IPS-NIHi7 (cell line): ENCODE data around the gene RNLS.

Experiments used
- DNase-seq: peaks from one replicate; pipeline ENCODE4 v3.0.0; 2012; ENCODE audit warnings: mixed read lengths; ENCODE audit errors: extremely low spot score

Gene RNLS

DNA sequence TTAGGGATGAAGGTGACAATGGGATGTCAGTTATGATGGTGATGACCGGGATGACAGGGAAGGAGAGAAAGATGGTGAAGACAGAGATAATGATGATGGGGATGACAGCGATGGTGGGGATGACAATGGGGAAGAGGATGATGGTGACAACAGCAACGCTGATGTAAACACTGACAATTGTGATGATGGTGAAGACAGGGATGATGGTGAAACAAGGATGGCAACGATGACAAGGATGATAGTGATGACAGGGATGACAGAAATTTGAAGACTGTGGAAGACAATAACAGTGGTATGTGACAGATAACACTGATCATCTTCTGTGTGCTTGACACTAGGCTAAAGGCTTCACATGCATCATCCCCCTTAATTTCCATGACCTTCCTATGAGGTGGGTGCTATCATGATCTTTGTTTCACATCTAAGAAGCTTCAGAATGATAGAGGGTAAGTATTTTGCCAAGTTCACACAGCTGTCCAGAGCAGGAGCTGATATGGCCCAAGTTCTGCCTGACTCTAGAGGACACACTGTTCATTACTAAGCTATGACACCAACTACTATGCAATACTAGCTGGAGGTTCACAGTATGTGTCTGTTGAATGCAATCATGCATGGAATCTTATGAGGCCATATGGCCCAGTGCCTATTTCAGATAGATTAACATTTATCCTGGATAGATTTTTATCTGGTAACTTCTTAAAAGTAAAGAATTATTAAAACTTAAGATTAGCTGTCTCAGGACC lies 105.6 kb downstream of the RNLS start:
- DNase-seq: no peak

DNA sequence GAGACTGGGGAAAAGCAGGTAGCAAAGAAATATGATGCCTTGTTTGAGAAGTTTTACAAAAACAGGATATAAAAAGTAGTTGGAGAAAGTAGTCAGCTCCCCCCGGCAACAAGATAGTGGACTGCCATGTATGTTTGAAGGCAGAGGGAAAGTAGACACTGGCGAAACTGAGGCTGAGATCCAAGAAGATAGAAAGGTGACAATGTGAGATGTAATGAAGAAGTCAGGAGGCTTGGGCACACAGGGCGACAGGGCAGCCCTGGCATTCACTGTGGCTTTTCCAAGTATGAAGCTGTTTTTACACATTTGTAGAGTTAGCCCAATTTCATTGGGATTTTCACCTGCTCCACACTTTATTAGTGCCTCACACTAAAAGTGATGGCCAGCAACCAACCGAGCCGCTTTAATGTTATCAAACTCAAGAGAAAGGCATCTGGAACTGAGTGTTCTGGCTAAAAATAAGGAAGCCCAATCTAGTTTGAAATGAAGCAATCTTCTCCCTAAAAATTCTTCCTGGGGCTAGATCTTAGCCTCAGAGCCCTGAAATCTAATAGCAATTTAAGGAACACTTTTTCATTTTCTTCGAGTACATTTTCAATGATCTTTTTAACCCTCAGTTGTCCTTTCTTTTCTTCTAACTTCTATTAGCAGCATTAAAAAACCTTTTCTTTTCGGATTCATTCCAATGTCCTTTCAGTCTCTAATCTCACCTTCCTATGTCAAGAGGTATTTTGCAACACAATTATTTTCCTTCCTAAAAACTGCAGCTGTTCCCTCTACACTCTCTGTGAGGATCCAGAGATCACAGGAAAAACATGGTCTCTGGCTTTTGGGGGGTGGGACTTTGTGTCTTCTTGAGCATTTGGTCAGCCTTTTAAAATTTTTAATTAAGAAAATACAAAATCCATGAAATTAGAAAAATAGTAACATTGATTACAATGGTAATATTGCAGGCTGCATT lies 108.0 kb downstream of the RNLS start:
- DNase-seq: no peak

DNA sequence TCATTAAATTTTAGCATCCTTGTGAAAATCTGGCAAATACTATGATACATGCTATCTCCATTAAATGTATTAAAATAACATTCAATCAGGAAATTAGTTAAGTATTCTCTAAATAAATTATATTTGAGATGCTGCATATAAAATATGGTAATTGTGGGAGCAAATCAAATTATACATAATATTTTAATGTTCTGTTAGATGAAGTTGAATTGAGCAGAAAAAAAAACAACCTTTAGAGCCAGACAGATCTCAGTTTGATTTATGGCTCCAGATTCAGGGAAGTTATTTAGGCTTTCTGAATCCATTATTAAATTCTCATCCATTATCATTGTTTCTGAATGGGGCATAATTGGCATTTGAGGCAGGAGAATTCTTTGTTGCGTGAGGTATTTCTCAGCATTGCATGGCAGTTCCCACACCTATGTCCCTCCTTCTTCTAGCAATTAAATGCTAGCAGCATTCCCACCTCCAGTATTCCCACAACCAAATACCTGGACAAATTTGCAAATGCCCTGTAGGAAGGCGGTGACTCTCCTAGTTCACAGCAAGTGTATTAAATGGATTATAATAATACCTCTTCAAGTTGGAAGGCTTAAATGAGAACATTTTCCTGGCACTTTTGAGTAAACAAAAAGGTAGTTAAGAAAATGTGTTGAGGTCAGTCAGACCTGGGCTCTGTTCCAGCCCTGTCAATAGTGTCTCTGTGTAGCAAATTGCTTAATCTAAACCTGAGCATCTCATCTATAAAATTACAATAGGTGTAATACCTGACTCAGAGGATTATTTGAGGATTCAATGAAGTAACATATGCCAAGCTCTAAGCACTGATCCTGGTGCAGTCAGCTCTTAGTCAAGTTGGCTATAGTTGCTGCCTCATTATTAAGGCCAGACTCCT lies 108.9 kb downstream of the RNLS start:
- DNase-seq: no peak

DNA sequence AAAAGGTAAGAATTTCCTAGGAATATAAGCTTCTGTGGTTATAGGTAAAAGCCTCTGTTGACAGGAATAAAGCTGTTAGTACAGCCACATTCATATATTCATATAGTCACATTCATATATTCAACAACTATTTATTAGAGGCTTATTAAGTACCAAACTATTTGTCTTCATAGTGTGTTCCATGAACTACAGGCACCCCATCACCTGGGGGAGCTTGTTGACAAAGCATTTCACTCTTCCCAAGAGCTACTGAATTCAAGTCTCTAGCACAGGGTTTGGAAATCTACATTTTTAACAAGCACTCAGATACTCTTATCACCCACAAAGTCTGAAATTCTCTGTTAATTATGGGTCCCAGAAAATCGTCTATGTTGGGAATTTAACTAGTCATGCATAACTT lies 110.6 kb downstream of the RNLS start:
- DNase-seq: no peak

DNA sequence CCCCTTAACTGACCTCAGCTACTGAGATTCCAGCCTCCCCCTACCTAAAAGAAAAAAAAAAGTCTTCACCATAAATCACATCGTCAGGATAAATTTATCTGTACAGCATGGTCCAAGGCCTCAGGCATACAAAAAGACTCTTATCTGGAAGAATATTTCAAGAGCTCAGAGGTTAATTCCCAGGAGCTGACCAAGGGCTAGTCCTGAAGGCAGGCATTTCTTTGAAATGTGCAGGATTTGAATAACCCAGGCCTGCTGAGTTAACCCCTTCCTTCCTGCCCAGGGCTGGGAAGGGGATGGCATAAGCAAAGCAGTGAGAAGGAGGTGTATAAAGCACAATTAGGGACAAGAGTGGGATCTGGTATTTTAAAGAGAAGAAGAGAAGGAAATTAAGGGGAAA lies 111.2 kb downstream of the RNLS start:
- no peak for DNase-seq

DNA sequence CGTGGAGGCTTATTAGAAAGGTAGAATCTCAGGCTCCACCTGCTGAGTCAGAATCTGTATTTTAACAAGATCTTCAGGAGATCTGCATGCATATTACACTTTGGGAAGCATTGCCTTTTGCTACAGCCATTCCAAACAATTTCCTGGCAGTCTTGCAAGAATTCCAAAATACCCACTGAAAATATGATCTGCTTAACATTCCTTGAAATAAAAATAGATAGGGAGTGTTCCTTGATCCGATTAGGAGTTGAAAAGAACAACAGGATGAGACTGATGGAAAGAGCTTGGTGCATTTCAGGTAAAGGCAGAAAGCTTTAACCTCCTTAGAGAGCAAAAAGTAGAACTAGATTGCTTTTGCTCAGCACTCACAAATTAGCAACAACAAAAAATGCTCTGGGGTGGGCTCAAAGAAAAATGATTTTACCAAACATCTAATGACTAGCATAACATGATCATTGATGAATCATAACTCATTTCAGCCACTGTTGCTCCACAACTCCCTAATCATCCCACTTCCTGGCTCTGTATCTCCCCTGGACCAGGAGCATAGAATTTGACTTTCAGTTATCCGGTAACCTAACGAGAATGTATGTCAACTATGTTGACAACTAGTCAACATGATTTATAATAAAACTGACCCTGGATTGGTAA lies 115.2 kb downstream of the RNLS start:
- DNase-seq: no peak

DNA sequence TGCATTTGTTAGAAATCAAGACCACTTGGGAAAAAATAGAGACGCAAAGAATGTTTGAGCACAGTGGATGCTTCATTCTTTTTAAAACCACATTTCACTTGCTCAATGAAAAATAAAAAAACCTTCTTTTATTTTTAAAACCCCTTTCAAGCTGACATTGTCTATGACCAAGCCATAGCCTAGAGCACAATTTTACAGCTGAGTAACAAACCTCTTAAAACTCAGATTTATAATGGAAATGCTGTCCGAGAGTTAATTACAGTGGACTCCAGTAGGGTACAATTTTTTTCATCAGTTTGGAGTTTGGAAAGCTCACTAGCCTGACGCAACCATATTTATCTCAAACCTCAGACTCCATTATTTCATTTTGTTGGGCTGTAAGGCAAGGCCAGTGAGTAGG lies 116.3 kb downstream of the RNLS start:
- DNase-seq: no peak

DNA sequence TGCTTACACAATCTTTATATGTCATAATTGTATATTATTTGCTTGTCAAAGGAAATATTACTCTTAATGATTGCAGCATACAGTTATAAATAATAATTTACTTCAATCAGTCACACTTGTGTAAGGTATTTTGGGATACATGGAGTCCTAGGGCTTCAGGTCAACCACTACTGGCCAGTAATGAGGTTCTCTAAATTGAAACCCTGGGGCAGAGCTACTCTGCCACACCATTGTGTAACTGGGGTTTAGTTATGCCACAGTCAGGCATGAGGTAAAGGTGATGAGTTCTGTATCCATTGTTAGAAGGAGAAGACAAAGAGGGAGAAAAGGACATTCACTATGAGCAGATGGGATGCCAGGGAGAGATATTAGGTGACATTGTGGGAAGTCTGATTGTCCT lies 117.4 kb downstream of the RNLS start:
- no peak for DNase-seq

DNA sequence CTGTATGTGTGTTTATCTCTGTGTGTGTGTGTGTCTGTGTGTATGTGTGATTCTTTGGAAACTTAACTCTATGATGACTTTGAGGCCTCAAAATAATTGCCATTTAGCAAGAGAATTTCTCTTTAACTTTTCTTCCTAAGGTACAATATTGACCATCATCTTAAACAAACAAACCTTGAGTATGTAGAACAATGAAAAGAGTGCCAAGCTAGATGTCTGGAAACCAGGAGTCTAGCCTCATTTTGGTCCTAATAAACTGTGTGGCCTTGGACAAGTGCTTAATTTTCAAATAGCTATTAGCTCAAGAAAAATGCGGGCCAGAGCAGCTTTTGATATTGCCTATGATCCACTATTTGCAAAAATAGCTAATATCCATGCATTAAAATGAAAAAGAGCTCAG lies 119.3 kb downstream of the RNLS start:
- no peak for DNase-seq

DNA sequence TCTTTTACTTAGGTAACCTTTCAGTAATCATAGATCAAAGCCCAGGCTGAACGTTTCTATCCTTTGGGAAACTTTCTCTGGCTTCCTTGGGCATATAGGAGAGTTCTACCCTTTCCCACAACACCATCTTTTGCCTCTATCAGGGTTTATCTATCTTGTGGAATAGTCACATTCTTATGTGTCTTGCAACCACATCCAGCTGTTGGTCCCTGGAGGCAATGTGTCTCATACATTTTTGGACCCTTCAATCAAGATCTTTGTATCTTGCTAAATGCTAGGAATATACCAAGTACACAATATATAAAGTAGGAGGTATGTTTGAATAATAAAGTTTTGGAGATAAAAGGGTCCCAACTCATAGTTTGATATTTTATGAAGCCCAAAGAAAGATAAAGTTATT lies 121.7 kb downstream of the RNLS start:
- no peak for DNase-seq

DNA sequence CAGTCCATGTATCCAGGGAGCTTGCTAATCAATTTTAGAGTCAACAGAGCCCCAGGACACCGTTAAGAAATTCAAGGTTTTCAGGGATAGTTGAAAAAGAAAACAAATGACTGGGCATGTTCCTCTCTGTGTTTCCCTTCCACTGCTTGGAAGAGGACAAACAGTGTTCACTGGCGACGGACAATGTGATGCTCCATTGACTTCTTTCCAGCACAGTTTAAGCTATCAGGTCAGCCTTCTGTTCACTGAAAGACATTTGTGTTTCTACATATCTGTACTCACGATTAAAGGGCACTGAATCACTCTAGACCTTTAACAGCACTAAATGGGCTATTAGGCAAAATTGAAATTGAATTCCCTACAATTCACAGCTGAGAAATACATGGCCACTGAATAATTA lies 123.6 kb downstream of the RNLS start:
- no peak for DNase-seq

DNA sequence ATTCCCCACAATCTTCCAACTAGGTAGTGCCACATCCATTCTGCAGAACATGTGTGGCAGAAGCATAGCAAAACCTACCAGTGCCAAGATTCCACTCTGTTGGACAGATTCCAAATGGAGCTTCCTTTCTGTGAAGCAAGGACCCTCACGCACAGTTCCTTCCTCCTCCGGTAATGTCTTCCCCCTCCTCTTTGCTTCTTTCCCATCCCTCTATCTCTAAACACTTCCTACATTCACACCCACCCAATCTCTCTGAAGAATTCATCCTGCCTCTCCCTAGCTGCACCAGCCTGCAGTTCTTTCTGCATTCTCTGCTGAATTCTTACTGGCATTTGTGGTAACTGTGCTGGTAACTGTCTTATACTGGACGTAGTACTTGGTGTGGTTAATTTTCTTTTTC lies 124.9 kb downstream of the RNLS start:
- no peak for DNase-seq

DNA sequence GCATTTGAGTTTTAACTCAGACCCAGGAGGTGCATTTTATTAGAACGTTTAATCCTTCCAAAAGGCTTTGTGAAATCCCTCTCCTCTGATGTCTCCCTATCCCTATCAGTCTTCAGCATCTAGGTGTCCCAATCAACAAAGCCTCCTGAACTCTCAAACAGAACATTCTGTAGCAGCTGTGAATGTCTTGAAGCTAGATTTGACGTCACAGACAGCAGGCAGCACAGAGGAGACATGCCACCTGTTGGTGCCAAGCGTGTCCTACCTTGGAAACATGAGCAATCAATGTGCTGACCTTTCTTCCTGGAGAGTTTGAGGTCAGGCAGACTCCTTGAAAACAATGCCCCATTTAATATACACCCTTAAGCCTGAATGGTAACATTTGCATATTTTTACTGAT lies 125.5 kb downstream of the RNLS start:
- DNase-seq: no peak

DNA sequence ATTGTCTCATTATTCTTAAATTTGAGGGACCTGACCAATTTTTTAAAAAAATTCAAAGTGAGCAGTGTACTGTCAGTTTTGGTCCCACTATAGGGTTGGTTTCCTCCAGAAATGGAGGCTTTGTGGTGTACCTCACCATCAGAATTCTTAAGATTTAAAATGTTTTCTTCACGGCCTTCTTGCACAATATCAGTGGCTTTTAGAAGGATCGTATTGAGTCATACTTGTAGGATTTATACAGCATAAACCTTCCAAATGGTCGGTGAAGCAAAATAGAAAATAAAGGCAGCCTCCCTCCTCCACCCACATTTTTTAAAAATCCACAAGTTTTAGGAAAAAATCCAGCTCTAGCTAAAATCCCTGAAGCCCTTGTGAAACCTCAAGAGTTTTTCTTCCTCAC lies 126.4 kb downstream of the RNLS start:
- no peak for DNase-seq

DNA sequence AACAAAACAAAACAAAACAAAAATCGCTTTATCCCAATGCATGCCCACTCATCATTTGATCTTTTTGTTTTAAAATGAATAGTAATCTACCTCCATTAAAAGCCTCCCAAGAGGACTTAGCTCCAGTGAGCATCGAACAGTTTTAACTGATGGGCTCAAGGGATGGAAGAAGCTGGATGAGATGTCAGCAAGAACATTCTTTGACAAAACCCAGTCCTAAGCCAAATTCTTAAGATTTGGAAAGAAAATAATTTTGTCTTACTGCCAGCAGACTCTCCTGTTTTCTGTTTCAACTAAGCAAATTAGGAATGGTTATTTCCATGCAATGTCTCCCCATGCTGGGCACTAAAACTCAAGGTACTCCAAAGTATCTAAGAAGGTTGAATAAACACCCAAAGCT lies 127.3 kb downstream of the RNLS start:
- DNase-seq: no peak

DNA sequence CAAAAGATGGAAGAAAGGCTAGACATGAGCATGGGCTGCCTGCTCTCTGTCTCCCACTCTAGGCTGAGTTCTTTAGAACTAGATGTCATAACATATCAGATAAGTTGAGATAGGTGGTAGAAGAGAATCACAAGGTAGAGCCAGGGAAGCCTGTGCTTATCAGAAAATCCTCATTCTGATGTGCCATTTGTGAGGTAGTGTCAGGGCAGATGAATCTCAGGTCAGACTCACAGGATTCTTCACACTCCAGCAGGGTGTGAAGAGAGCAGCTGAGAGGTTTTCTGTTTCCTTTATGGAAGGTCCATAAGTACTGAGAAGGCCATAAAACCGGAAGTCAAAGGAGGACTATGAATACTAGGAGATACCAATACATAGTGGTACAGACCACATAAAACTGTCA lies 132.9 kb downstream of the RNLS start:
- DNase-seq: no peak

DNA sequence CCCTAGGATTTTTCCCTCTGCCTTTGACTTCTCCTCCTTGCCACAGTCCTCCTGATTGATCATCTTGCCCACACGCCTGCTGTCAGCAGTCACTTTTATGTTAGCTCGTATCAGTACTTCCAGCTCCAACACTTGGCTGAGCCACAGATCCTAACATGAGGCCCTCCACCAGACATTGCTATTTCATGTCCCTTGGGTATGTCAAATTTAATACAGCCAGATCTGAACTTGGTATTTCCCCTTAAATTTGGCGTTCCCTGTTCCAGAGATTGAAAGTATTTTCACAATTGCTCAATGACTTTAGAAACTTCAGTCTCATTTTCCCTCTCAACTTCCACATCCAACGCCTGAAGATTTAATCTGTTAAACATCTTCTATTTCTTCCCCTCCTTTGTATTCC lies 140.4 kb downstream of the RNLS start:
- no peak for DNase-seq

DNA sequence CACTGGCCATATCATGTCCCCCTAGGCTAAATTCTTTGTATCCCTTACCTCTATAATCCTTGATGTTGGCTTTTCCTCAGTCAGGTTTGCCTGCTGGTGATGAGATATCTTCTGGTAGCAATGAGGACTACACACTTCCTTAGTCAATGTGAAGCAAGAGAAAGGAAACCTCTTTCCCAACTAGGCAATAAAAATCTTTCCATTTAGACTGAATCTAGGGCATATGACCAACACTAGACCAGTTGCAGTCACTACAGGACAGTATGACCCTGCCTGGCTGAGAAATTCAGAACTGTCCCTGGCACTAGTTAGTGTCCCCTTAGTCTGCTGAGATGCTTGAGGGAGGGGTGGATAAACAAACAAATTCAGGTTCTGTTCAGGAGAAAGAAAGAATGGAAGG lies 142.6 kb downstream of the RNLS start:
- no peak for DNase-seq

DNA sequence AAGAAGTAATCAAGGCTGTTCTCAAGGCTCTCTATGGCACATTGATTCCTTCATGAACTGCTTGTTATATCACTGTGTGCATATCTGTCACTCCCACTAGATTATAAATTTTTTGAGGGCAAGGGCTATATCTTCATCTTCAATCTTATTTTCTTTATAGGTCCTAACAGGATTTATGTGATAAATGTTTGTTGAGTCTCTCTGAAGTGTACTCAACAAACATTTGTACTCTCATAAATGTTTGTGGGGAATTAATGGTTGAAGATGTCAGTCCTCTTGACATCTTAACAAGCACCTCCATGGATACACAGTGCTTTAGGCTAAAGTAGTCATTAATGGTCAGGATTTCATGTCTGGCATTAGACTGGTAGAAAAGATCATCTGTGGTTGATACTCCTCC lies 143.2 kb downstream of the RNLS start:
- no peak for DNase-seq

DNA sequence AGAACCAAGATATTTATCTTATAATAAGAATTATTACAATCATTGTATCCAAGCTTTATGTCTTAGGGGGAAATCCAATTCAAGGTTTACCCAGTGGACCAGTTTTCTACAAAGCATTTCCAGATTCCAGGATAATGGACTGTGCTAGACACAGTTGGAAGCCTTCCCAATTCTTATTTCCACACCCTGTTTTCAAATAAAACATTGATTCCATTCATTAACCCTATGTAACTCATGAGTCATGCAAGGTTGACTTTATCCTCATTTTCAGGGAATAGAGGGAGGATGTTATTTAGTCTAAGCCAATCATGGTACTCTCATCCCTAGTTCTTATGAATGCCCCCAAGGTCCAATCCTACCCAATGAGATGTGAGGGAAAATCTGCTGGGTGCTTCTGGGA lies 145.7 kb downstream of the RNLS start:
- no peak for DNase-seq

DNA sequence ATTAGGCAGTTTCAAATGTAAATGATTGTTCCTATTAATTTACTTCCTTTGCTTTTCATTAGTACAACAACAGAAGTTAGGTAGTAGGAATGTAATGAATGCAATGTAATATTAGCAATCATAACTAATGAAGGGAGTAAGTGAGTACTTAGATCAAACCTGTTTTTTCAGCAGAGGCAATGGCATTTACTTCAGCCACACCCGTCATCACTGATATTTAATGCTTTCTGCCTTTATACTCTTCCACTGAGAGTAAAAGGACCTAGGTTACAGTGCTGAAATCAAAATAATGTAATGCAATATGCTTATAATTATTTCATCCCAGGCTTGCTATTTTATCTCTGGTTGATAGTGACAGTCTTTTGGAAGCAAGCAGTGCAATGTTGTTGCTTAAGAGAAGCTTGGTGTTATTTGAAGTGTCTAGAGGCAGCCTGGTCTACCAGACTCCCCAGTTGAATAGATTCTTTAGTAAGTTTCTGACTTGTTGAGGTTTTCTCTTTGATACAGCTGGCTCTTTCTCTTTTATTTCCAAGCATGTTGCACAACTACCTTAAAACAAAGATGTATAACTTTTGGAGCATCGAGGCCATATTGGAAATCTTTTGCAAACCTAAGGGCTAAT lies 149.4 kb downstream of the RNLS start:
- DNase-seq: no peak
